ENCODE measurements around the gene WHAMM. TPM values are rescaled to one million over a fixed set of nuclear protein-coding genes. Genes with fewer than 3 reads are reported as not detected.

The WHAMM gene
- 1 to 10 TPM; 5.3 to 5.5 TPM for total RNA-seq

GRCh38 chr15:82809308-82810060 lies at the start of gene WHAMM:
Gene WHAMM, plus strand, starts transcription at chr15:82809628. Its CDS starts 99 bp downstream, at chr15:82809727.

GRCh38 chr15:82805994-82806406 lies 3.4 kb upstream of the WHAMM start, which contains the start of gene FSD2:
Gene FSD2, minus strand, starts transcription at chr15:82806069. Its CDS starts 18,679 bp downstream, at chr15:82787390.

Other genes with a start within 250 kb of the WHAMM start
- gene CPEB1, start 162.3 kb upstream of the WHAMM start, total RNA-seq: 10 to 100 TPM; 13.7 to 31.3 TPM
- 1 to 10 TPM in 1 of 2 donors, under 1 TPM in 1; 0.67 to 4.1 TPM for gene AP3B2, start 99.8 kb upstream of the WHAMM start, total RNA-seq
- gene FSD2, start 3.6 kb upstream of the WHAMM start, total RNA-seq: not detected
- gene HOMER2, start 143.1 kb downstream of the WHAMM start, total RNA-seq: 1 to 10 TPM; 5.0 to 9.3 TPM
- 10 to 100 TPM; 27.5 to 41.6 TPM for gene RAMAC, start 176.6 kb downstream of the WHAMM start, total RNA-seq
- gene C15orf40, start 202.0 kb downstream of the WHAMM start, total RNA-seq: 10 to 100 TPM; 12.3 to 14.1 TPM